Peyer's patch (tissue), 4 donors: ENCODE results near the gene GOLGA6L7.
"Not testable (repeated sequence)": the region's sequence is repeated elsewhere in the genome, so short reads cannot be mapped to it uniquely, and the experiment has no call there.

Source experiments
- CTCF ChIP-seq, 6 experiments: fragments of 450-650 bp in 4 of 6; fragments of 200-600 bp in 2 of 6; sonication (generic) in 1 of 6; IDR thresholded peaks; one replicate each; pipeline ENCODE4 v1.5.1; 2017 to 2019; ENCODE audit warnings: antibody characterized with exemption in 6 of 6, mild to moderate bottlenecking in 3 of 6, moderate library complexity in 1 of 6
- POLR2A ChIP-seq, 2 donors: fragments of 450-650 bp; IDR thresholded peaks; one replicate each; pipeline ENCODE4 v1.5.1; 2017; ENCODE audit warnings: antibody characterized with exemption in 2 of 2, mild to moderate bottlenecking in 2 of 2, moderate library complexity in 2 of 2

- TF ChIP-seq CTCF, POLR2A (IDR thresholded peaks at IDR 0.05): not testable (repeated sequence)
These were observed 30.3 kb downstream of the GOLGA6L7 start for GRCh38 chr15:28818168-28818567.
